Endothelial cell (in vitro differentiated cells): ENCODE measurements around the gene PCDHB2. TPM values are rescaled to one million over a fixed set of nuclear protein-coding genes. Genes with fewer than 3 reads are reported as not detected.
"Not testable (repeated sequence)": the region's sequence is repeated elsewhere in the genome, so short reads cannot be mapped to it uniquely, and the experiment has no call there.

Source experiments
- DNase-seq: peaks from one replicate; pipeline ENCODE4 v3.0.0; 2021; ENCODE audit warnings: low spot score
- H3K27ac Mint-ChIP-seq: one replicate; pipeline ENCODE4 v1.8.0; 2021; ENCODE audit warnings: mixed read lengths, inconsistent platforms; ENCODE audit not compliant: unreplicated experiment
- H3K27me3 Mint-ChIP-seq: one replicate; pipeline ENCODE4 v1.8.0; 2021; ENCODE audit warnings: mild to moderate bottlenecking, moderate library complexity, mixed read lengths, inconsistent platforms; ENCODE audit not compliant: unreplicated experiment
- H3K36me3 Mint-ChIP-seq: one replicate; pipeline ENCODE4 v1.8.0; 2021; ENCODE audit warnings: mild to moderate bottlenecking, low read depth, mixed read lengths, inconsistent platforms; ENCODE audit not compliant: unreplicated experiment
- H3K4me1 Mint-ChIP-seq: one replicate; pipeline ENCODE4 v1.8.0; 2021; ENCODE audit warnings: mild to moderate bottlenecking, mixed read lengths, inconsistent platforms; ENCODE audit not compliant: unreplicated experiment
- H3K4me3 Mint-ChIP-seq: one replicate; pipeline ENCODE4 v1.8.0; 2021; ENCODE audit warnings: mild to moderate bottlenecking, mixed read lengths, inconsistent platforms; ENCODE audit not compliant: unreplicated experiment
- H3K9me3 Mint-ChIP-seq: one replicate; pipeline ENCODE4 v1.8.0; 2021; ENCODE audit warnings: mixed read lengths, inconsistent platforms; ENCODE audit not compliant: unreplicated experiment
- CTCF ChIP-seq: fragments of 200-600 bp; sonication (generic); IDR thresholded peaks from one replicate; pipeline ENCODE4 v1.5.0; 2021; ENCODE audit warnings: antibody characterized with exemption; ENCODE audit not compliant: unreplicated experiment
- total RNA-seq: library from RNA; stranded (reverse); fragmentation: NEBNext Ultra II Directional; extraction: Animal tissue kit (Norgen Biotek cat#: 25700); gene quantifications from one replicate; pipeline ENCODE4 v1.2.1, GENCODE V29; 2021; ENCODE audit not compliant: unreplicated experiment

The PCDHB2 gene
- total RNA-seq, 1 donor from 2014 or later, result 44.9 TPM

DNA sequence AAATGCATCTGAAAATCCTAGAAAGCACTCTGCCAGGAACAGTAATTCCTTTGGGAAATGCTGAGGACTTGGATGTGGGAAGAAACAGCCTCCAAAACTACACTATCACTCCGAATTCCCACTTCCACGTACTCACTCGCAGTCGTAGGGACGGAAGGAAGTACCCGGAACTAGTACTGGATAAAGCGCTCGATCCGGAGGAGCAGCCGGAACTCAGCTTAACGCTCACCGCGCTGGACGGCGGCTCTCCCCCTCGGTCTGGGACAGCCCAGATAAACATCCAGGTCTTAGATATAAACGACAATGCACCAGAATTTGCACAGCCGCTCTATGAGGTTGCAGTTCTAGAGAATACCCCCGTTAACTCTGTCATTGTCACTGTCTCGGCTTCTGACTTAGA, 6.6 kb downstream of the PCDHB2 start:
- Mint-ChIP-seq H3K4me3 (peak overlapping the region; percentile 73), H3K4me1 (peaks cover 10% of the 10 kb centered on the region), H3K27ac (no peak overlapping the region), H3K9me3 (peaks cover 4% of the 10 kb centered on the region), H3K27me3 (peaks cover 3% of the 10 kb centered on the region), H3K36me3 (peaks cover 36% of the 10 kb centered on the region)
- no peak for TF ChIP-seq CTCF
- DNase-seq, result no peak

DNA sequence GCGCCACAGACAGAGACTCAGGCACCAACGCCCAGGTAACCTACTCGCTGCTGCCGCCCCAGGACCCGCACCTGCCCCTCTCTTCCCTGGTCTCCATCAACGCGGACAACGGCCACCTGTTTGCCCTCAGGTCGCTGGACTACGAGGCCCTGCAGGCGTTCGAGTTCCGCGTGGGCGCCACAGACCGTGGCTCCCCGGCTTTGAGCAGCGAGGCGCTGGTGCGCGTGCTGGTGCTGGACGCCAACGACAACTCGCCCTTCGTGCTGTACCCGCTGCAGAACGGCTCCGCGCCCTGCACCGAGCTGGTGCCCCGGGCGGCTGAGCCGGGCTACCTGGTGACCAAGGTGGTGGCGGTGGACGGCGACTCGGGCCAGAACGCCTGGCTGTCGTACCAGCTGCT, 7.7 kb downstream of the PCDHB2 start:
- not testable (repeated sequence) for H3K9me3 Mint-ChIP-seq, H3K27me3 Mint-ChIP-seq, H3K27ac Mint-ChIP-seq, DNase-seq, H3K4me1 Mint-ChIP-seq
- H3K36me3 Mint-ChIP-seq, result peaks cover 34% of the 10 kb centered on the region
- H3K4me3 Mint-ChIP-seq, result peak overlapping the region; percentile 65

- H3K4me3 Mint-ChIP-seq, DNase-seq, H3K4me1 Mint-ChIP-seq, H3K27ac Mint-ChIP-seq, H3K9me3 Mint-ChIP-seq, H3K27me3 Mint-ChIP-seq: not testable (repeated sequence)
- peaks cover 30% of the 10 kb centered on the region for H3K36me3 Mint-ChIP-seq
These were observed 8.1 kb downstream of the PCDHB2 start for GRCh38 chr5:141102471-141102870.

DNA sequence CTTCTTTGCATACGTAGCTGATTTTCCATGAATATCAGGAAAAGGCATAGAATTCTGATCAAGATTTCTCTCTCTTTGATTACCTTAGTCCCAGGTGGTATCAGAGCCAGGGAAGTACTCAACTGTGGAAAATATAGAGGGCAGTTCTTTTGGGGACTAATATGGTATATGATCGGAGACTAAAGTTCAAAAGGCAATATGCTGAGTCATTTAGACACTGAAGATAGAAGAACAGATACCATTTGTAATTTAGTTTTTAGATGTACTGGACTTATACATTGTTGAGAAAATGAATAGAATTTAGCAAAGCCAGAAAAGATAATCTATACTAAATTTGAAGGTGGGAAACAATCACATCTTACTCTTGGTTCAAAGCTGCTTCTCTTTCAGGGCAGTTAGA, 10.9 kb downstream of the PCDHB2 start:
- H3K9me3 Mint-ChIP-seq, result peaks cover 1% of the 10 kb centered on the region
- H3K4me3 Mint-ChIP-seq, result no peak overlapping the region
- H3K4me1 Mint-ChIP-seq, result peaks cover under 1% of the 10 kb centered on the region
- peaks cover 3% of the 10 kb centered on the region for H3K27me3 Mint-ChIP-seq
- no peak overlapping the region for H3K27ac Mint-ChIP-seq
- no peak for DNase-seq
- no peak for TF ChIP-seq CTCF
- peaks cover 27% of the 10 kb centered on the region for H3K36me3 Mint-ChIP-seq

GRCh38 chr5:141119250-141119649, 24.8 kb downstream of the PCDHB2 start:
- Mint-ChIP-seq H3K4me1 (no peaks in the 10 kb centered on the region), H3K27ac (no peak overlapping the region), H3K27me3 (no peaks in the 10 kb centered on the region), H3K36me3 (peaks cover 22% of the 10 kb centered on the region), H3K9me3 (no peaks in the 10 kb centered on the region), H3K4me3 (no peak overlapping the region)
- DNase-seq, result no peak
- no peak for TF ChIP-seq CTCF

DNA sequence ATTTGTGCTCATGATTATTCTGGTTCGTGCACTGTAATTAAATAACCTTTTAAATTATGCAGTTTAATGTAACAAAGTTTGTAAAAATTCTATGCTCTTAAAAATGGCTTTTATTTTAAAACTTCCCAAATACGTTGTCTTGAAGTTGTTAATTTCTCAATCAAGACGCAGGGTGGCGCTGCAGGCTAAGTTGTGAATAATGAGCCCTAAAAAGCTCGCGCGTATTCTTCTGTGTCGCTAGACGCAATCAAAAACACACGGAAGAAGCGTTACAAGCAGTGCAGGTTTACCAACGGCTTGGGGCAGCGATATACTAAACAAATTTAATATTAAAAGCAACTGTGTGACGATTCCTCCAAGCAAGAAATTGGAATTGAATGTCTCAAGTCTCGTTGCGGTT, 27.1 kb downstream of the PCDHB2 start, which contains the start of gene PCDHB4:
TSS of gene PCDHB4 (plus strand) at position 256 of the 400 bp plus-strand sequence. CDS start 181 bp downstream, outside the sequence.
- peak within 1 kb of the TSS; percentile 1 for H3K4me3 Mint-ChIP-seq

More for the DNA sequence above, 27.1 kb downstream of the PCDHB2 start, which contains the start of gene PCDHB4:
- Mint-ChIP-seq H3K27ac (no peak within 1 kb of the TSS), H3K27me3 (no peaks in the 10 kb centered on the region), H3K4me1 (no peaks in the 10 kb centered on the region), H3K9me3 (no peaks in the 10 kb centered on the region), H3K36me3 (peaks cover 17% of the 10 kb centered on the region)
- DNase-seq, result peak; percentile 45
- TF ChIP-seq CTCF, result peak; percentile 81
